Fibroblast of the aortic adventitia (primary cell): ENCODE data around the gene HERC4. TPM values are rescaled to one million over a fixed set of nuclear protein-coding genes. Genes with fewer than 3 reads are reported as not detected.

Experiments
- DNase-seq: peaks from one replicate; pipeline ENCODE4 v3.0.0-alpha.2; 2010; ENCODE audit warnings: low read depth
- H3K4me3 ChIP-seq: 2 replicates; pipeline ENCODE4 v1.5.1; 2011; ENCODE audit warnings: low read depth, mild to moderate bottlenecking, control low read depth, low read length, moderate library complexity
- total RNA-seq: library from RNA; depleted of rRNA; stranded (reverse); fragments of >200 nt; gene quantifications from 2 replicates; pipeline ENCODE4 v1.2.3, GENCODE V29; 2012; ENCODE audit warnings: low replicate concordance
- TF ChIP-seq, protein P1 (sequence below): IDR thresholded peaks from 2 replicates; pipeline ENCODE4 v1.5.1; 2011; ENCODE audit warnings: mild to moderate bottlenecking, low read length, control low read depth, inconsistent platforms; ENCODE audit not compliant: insufficient read depth

The HERC4 gene
- total RNA-seq, 1 donor: 131 TPM

DNA sequence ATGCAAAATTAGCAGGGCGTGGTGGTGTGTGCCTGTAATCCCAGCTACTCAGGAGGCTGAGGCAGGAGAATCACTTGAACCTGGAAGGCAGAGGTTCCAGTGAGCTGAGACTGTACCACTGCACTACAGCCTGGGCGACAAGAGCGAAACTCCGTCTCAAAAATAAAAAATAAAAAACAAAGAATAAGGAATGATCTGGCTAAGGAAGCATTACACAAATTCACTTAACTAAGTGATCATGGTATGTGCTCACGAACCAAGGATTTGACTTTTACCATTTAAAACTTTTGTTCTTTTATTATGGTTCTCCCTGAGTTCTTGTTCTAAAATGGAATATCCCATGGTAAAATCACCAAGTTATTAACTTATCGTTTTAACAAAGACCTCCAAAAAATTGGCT, 119.5 kb downstream of the HERC4 start:
- DNase-seq: no peak
- TF ChIP-seq, protein P1, sequence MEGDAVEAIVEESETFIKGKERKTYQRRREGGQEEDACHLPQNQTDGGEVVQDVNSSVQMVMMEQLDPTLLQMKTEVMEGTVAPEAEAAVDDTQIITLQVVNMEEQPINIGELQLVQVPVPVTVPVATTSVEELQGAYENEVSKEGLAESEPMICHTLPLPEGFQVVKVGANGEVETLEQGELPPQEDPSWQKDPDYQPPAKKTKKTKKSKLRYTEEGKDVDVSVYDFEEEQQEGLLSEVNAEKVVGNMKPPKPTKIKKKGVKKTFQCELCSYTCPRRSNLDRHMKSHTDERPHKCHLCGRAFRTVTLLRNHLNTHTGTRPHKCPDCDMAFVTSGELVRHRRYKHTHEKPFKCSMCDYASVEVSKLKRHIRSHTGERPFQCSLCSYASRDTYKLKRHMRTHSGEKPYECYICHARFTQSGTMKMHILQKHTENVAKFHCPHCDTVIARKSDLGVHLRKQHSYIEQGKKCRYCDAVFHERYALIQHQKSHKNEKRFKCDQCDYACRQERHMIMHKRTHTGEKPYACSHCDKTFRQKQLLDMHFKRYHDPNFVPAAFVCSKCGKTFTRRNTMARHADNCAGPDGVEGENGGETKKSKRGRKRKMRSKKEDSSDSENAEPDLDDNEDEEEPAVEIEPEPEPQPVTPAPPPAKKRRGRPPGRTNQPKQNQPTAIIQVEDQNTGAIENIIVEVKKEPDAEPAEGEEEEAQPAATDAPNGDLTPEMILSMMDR: no peak
- no peak overlapping the region for H3K4me3 ChIP-seq

DNA sequence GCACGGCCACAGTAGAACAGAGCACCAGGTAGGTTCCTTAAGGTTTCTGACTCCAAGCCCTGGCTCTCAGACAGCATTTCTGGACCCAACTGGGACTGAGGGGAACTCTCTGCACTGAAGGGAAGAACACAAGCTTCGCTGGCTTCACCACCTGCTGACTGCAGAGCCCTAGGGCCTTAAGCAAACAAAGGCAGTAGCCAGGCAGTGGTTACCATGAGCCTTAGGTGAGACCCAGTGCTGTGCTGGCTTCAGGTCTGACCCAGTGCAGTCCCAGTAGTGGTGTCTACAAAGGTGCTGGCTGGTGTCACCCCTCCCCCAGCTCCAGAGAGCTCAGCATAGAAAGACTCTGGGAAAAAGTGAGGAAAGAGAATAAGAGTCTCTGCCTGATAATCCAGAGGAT, 131.2 kb downstream of the HERC4 start:
- DNase-seq: no peak
- TF ChIP-seq, protein P1: no peak
- H3K4me3 ChIP-seq: no peak overlapping the region

DNA sequence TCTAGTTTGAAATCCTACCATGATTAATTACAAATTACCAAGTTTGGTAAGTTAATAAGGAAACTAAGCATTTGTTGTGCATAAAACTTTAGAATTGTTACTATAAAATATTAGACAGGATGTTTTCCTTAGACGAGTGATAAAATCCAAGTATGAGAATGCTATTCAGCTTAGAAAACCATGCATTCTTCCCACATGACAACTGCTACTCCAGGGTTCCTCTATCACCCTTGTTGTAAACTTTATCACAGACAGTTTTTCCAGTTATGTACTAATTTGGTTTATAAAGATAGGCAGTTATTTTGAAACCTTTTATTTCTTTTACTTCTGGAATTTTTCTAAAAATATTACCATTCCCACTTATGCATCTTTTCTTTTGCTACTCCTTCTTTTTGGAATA, 138.7 kb downstream of the HERC4 start:
- TF ChIP-seq, protein P1: no peak
- no peak overlapping the region for H3K4me3 ChIP-seq
- DNase-seq: no peak

DNA sequence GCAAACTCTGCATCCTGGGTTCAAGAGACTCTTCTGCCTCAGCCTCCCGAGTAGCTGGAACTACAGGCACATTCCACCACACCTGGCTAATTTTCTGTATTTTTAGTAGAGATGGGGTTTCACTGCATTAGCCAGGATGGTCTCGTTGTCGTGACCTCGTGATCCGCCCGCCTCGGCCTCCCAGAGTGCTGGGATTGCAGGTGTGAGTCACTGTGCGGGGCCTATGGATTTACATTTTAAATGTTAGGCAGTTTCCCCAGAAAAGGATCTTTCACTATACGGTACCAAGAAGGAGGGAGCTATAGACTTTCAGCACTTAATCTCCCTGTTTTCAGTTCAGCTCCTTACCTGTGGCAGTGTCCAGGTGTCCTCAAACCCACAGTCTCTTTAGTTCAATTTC, 139.9 kb downstream of the HERC4 start:
- TF ChIP-seq, protein P1: no peak
- no peak overlapping the region for H3K4me3 ChIP-seq
- DNase-seq: no peak

DNA sequence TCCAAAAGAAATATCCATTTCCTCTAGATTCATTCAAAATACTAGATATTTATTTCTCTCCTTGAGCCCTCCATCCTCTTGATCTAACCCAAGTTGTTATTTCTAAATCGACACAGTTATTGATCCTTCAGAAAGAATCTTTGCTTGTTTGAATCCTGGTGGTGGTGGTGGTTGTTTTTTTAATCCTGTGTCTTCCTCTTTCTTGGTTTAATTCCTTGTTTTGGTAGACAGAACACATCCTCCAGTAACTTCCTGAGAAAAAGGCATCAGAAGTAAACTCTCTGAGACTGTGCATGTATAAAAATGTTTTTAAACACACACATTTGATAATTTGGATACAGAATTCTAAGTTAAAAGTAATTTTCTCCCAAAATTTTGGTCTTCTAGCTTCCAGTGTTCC, 140.7 kb downstream of the HERC4 start:
- H3K4me3 ChIP-seq: no peak overlapping the region
- TF ChIP-seq, protein P1: no peak
- DNase-seq: no peak

DNA sequence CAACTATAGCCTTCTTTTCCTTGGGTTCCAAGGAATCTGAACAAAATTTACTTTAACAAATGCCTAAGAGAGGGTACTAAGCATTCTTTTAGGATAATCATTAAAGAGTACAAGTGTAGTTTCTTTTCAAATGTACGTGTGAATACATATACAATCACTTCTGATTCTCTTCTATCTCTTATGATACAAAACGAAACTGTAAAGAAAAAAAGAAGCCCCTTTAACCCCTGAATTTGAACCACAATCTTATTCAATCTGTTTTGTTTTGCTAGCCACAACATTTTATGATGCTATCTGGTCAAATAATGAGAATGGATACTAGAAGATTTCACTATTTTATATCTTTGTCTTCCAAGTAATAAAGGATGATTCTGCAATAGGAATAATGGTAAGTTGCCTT, 141.9 kb downstream of the HERC4 start:
- DNase-seq: no peak
- no peak overlapping the region for H3K4me3 ChIP-seq
- TF ChIP-seq, protein P1: no peak

DNA sequence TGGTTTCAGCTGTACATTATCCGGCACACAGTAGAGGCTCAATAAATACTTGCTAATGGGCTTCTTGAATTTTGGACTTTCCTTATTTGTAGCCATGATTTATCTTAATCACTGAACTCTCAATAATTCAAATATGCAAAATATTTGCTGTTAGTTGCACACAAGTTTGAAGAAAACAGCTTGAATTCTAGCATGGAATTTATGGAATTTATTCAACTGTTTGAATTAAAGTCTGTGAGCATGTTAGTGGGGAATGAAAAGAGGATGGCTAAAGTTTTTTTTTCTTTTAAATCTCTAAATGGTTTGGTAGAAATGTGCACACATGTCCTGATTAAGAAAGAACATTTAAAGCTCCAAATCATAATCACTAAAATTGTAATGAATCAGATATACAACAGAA, 148.1 kb downstream of the HERC4 start:
- no peak overlapping the region for H3K4me3 ChIP-seq
- TF ChIP-seq, protein P1: no peak
- DNase-seq: no peak
